Right renal cortex interstitium (tissue), 3 donors: ENCODE data around the gene COL15A1. TPM values are rescaled to one million over a fixed set of nuclear protein-coding genes. Genes with fewer than 3 reads are reported as not detected.

Experiments
- DNase-seq, 3 donors: peaks; one replicate each; pipeline ENCODE4 v3.0.0-alpha.2; 2013; ENCODE audit warnings: low read depth in 3 of 3, low spot score in 2 of 3
- polyA plus RNA-seq, 3 donors: library from polyadenylated mRNA; unstranded; fragments of 120-200 nt; gene quantifications; one replicate each; pipeline ENCODE4 v1.2.1, GENCODE V29; 2013; ENCODE audit not compliant: insufficient read length in 3 of 3

COL15A1 gene
- polyA plus RNA-seq, 3 donors: 25.8 to 33.0 (median 29.8) TPM

GRCh38 chr9:98992107-98992884 is 48.6 kb downstream of the COL15A1 start:
- DNase-seq: no peak

GRCh38 chr9:98992885-98993569 is 49.3 kb downstream of the COL15A1 start:
- DNase-seq: no peak

- no peak for DNase-seq
Observed at GRCh38 chr9:98993570-98993945, 49.9 kb downstream of the COL15A1 start.

GRCh38 chr9:98994172-98995058 is 50.7 kb downstream of the COL15A1 start:
- DNase-seq: no peak

GRCh38 chr9:98995059-98995671 is 51.5 kb downstream of the COL15A1 start:
- DNase-seq: no peak

- no peak for DNase-seq
Observed at GRCh38 chr9:98995971-98996504, 52.3 kb downstream of the COL15A1 start.

GRCh38 chr9:98997604-98998003 is 53.9 kb downstream of the COL15A1 start:
- no peak for DNase-seq

GRCh38 chr9:98998441-98999151 is 54.9 kb downstream of the COL15A1 start:
- peak; percentile 21 to 45 (median 34) for DNase-seq

- DNase-seq: no peak
Observed at GRCh38 chr9:98999152-98999525, 55.4 kb downstream of the COL15A1 start.

- DNase-seq: peak in 1 of 3 donors; percentile 40
Observed at GRCh38 chr9:99000476-99001395, 57.0 kb downstream of the COL15A1 start.

GRCh38 chr9:99001892-99002291 is 58.2 kb downstream of the COL15A1 start:
- no peak for DNase-seq

- no peak for DNase-seq
Observed at GRCh38 chr9:99002706-99003105, 59.0 kb downstream of the COL15A1 start.

- no peak for DNase-seq
Observed at GRCh38 chr9:99003308-99003707, 59.6 kb downstream of the COL15A1 start.

- no peak for DNase-seq
Observed at GRCh38 chr9:99004115-99004514, 60.4 kb downstream of the COL15A1 start.

GRCh38 chr9:99004717-99005460 is 61.2 kb downstream of the COL15A1 start:
- no peak for DNase-seq

- DNase-seq: no peak
Observed at GRCh38 chr9:99005651-99006050, 61.9 kb downstream of the COL15A1 start.

GRCh38 chr9:99006511-99006910 is 62.8 kb downstream of the COL15A1 start:
- no peak for DNase-seq

GRCh38 chr9:99006979-99007378 is 63.3 kb downstream of the COL15A1 start:
- DNase-seq: no peak
